Stimulated activated CD8-positive, alpha-beta memory T cell treated with anti-CD3 and anti-CD28 coated beads, Interleukin-15, amount 100 ng/mL, for 1 hour (primary cell): ENCODE results near the gene OXSR1.
"Not testable (repeated sequence)": the region's sequence is repeated elsewhere in the genome, so short reads cannot be mapped to it uniquely, and the experiment has no call there.

Experiments
- DNase-seq: peaks from one replicate; pipeline ENCODE4 v3.0.0-alpha.2; 2020; ENCODE audit warnings: low read depth

The OXSR1 gene

GRCh38 chr3:38143511-38143910 lies 21.8 kb upstream of the OXSR1 start:
- no peak for DNase-seq

- no peak for DNase-seq
Observed at GRCh38 chr3:38146504-38146903, 18.8 kb upstream of the OXSR1 start.

- no peak for DNase-seq
Observed at GRCh38 chr3:38147421-38147820, 17.9 kb upstream of the OXSR1 start.

- no peak for DNase-seq
Observed at GRCh38 chr3:38148311-38148882, 16.9 kb upstream of the OXSR1 start.

- no peak for DNase-seq
Observed at GRCh38 chr3:38149708-38150107, 15.6 kb upstream of the OXSR1 start.

- no peak for DNase-seq
Observed at GRCh38 chr3:38150780-38151528, 14.4 kb upstream of the OXSR1 start.

- no peak for DNase-seq
Observed at GRCh38 chr3:38151667-38152265, 13.6 kb upstream of the OXSR1 start.

GRCh38 chr3:38152609-38153008 lies 12.7 kb upstream of the OXSR1 start:
- no peak for DNase-seq

- DNase-seq = no peak
Observed at GRCh38 chr3:38153221-38153620, 12.1 kb upstream of the OXSR1 start.

- DNase-seq = no peak
Observed at GRCh38 chr3:38154033-38154494, 11.3 kb upstream of the OXSR1 start.

- no peak for DNase-seq
Observed at GRCh38 chr3:38154625-38155255, 10.6 kb upstream of the OXSR1 start.

- DNase-seq = no peak
Observed at GRCh38 chr3:38155825-38156224, 9.5 kb upstream of the OXSR1 start.

- no peak for DNase-seq
Observed at GRCh38 chr3:38157117-38157516, 8.2 kb upstream of the OXSR1 start.

GRCh38 chr3:38157595-38157994 lies 7.7 kb upstream of the OXSR1 start:
- no peak for DNase-seq

GRCh38 chr3:38158472-38158871 lies 6.9 kb upstream of the OXSR1 start:
- no peak for DNase-seq

- not testable (repeated sequence) for DNase-seq
Observed at GRCh38 chr3:38160704-38161103, 4.6 kb upstream of the OXSR1 start.

GRCh38 chr3:38163117-38163840 lies 2.1 kb upstream of the OXSR1 start:
- DNase-seq = no peak

GRCh38 chr3:38163841-38164642 lies 1.3 kb upstream of the OXSR1 start:
- no peak for DNase-seq

GRCh38 chr3:38164643-38164951 lies 740 bp upstream of the OXSR1 start:
- no peak for DNase-seq

- no peak for DNase-seq
Observed at GRCh38 chr3:38165722-38166387, 518 bp downstream of the OXSR1 start.

GRCh38 chr3:38167591-38167990 lies 2.3 kb downstream of the OXSR1 start:
- no peak for DNase-seq
